H1 (cell line): ENCODE measurements around the gene ZNF532. TPM values are rescaled to one million over a fixed set of nuclear protein-coding genes. Genes with fewer than 3 reads are reported as not detected.
A peak's percentile ranks its signal among the peaks of the same experiment; 100 is the strongest.

ENCODE experiments used
- CTCF ChIA-PET: fragments of 300-600 bp; sonication (Branson Sonifier 250); formaldehyde crosslinking; loops from one replicate; lab custom pipeline; 2021; ENCODE audit not compliant: partially characterized antibody; lab: Charles Lee
- POLR2A ChIA-PET: fragments of 300-600 bp; sonication (Branson Sonifier 250); formaldehyde crosslinking; loops from one replicate; lab custom pipeline; 2021; ENCODE audit warnings: inconsistent platforms; ENCODE audit not compliant: partially characterized antibody; lab: Charles Lee
- DNase-seq, 2 experiments: peaks; one replicate each; pipeline versions ENCODE4 v3.0.0 to v3.0.0-alpha.2; 2010 to 2022; ENCODE audit warnings: low spot score in 2 of 2, low read depth in 1 of 2, mixed read lengths in 1 of 2
- FAIRE-seq: peaks from 2 replicates; lab custom pipeline; 2011; peaks lifted over from hg19 to GRCh38; lab: Jason Lieb, UNC
- H2AFZ ChIP-seq: 2 replicates; pipeline ENCODE4 v1.8.1; 2012; ENCODE audit warnings: low read length, inconsistent platforms
- H2AK5ac ChIP-seq: 2 replicates; pipeline ENCODE4 v1.6.1; 2013; ENCODE audit warnings: low read depth, low read length
- H2BK120ac ChIP-seq: replicated peaks from 2 replicates; pipeline ENCODE3; 2013; ENCODE audit warnings: low read depth, low read length, inconsistent platforms
- H2BK12ac ChIP-seq: 2 replicates; pipeline ENCODE4 v1.6.1; 2013; ENCODE audit warnings: low read depth, low read length
- H2BK15ac ChIP-seq: 2 replicates; pipeline ENCODE4 v1.6.1; 2013; ENCODE audit warnings: low read length
- H2BK20ac ChIP-seq: 2 replicates; pipeline ENCODE4 v1.6.1; 2013; ENCODE audit warnings: low read length
- H2BK5ac ChIP-seq: 2 replicates; pipeline ENCODE4 v1.6.1; 2013; ENCODE audit warnings: low read depth, low read length
- H3K14ac ChIP-seq: 2 replicates; pipeline ENCODE4 v1.6.1; 2013; ENCODE audit warnings: inconsistent platforms; ENCODE audit not compliant: insufficient read length
- H3K18ac ChIP-seq: 2 replicates; pipeline ENCODE4 v1.6.1; 2013; ENCODE audit warnings: low read length; ENCODE audit errors: extremely low read depth
- H3K23ac ChIP-seq: 2 replicates; pipeline ENCODE4 v1.6.1; 2013; ENCODE audit warnings: inconsistent platforms; ENCODE audit not compliant: insufficient read length
- H3K23me2 ChIP-seq: 2 replicates; pipeline ENCODE4 v1.6.1; 2013; ENCODE audit warnings: low read depth, low read length
- H3K27ac ChIP-seq: 2 replicates; pipeline ENCODE4 v1.6.1; 2011; ENCODE audit warnings: low read depth, low read length, inconsistent platforms
- H3K27me3 ChIP-seq, 4 experiments: replicated peaks in 1 of 4; 1 replicate in 1 of 4; 2 replicates in 3 of 4; pipeline versions ENCODE4 v1.6.1 to v1.8.1; 2011 to 2013; ENCODE audit warnings: low read length in 3 of 4, mild to moderate bottlenecking in 3 of 4, inconsistent platforms in 2 of 4, mixed read lengths in 2 of 4, moderate library complexity in 1 of 4; ENCODE audit not compliant: control insufficient read depth in 3 of 4, insufficient read depth in 3 of 4; ENCODE audit errors: extremely low read depth in 1 of 4
- H3K36me3 ChIP-seq, 4 experiments: 2 replicates each; pipeline versions ENCODE4 v1.6.1 to v1.8.1; 2011 to 2013; ENCODE audit warnings: mild to moderate bottlenecking in 4 of 4, low read length in 3 of 4, moderate library complexity in 2 of 4, control low read depth in 1 of 4, inconsistent platforms in 1 of 4; ENCODE audit not compliant: insufficient read depth in 4 of 4, control insufficient read depth in 2 of 4
- H3K4ac ChIP-seq: replicated peaks from 2 replicates; pipeline ENCODE3; 2013; ENCODE audit warnings: low read length, low read depth, mixed read lengths, inconsistent platforms; ENCODE audit not compliant: insufficient read length
- H3K4me1 ChIP-seq, 4 experiments: replicated peaks in 1 of 4; 1 replicate in 1 of 4; 2 replicates in 3 of 4; pipeline versions ENCODE4 v1.6.1 to v1.8.1; 2011 to 2013; ENCODE audit warnings: low read length in 3 of 4, inconsistent platforms in 2 of 4, mixed read lengths in 1 of 4; ENCODE audit not compliant: insufficient read depth in 4 of 4, control insufficient read depth in 3 of 4
- H3K4me2 ChIP-seq, 2 experiments: 2 replicates each; pipeline versions ENCODE4 v1.6.1 to v1.8.1; 2011 to 2013; ENCODE audit warnings: low read depth in 2 of 2, low read length in 2 of 2, control low read depth in 1 of 2, inconsistent platforms in 1 of 2, mild to moderate bottlenecking in 1 of 2; ENCODE audit not compliant: insufficient read depth in 1 of 2
- H3K4me3 ChIP-seq, 4 experiments: fragments of 200-600, 300-600 bp in 1 of 4; sonication (generic), shearing (Covaris generic), sonication (Bioruptor Twin) in 1 of 4; 2 replicates each; pipeline versions ENCODE4 v1.5.1 to v1.8.1; 2011 to 2016; ENCODE audit warnings: low read length in 4 of 4, low read depth in 3 of 4, control low read depth in 2 of 4, inconsistent platforms in 2 of 4, mild to moderate bottlenecking in 2 of 4, mixed read lengths in 1 of 4, moderate library complexity in 1 of 4; ENCODE audit not compliant: insufficient read depth in 2 of 4; ENCODE audit errors: extremely low read depth in 1 of 4
- H3K56ac ChIP-seq: replicated peaks from 2 replicates; pipeline ENCODE3; 2013; ENCODE audit warnings: low read depth, mild to moderate bottlenecking, mixed read lengths, low read length, inconsistent platforms; ENCODE audit not compliant: insufficient read length
- H3K79me1 ChIP-seq: 2 replicates; pipeline ENCODE4 v1.6.1; 2013; ENCODE audit warnings: low read depth, low read length, control low read depth
- H3K79me2 ChIP-seq, 2 experiments: 2 replicates each; pipeline versions ENCODE4 v1.6.1 to v1.8.1; 2012 to 2013; ENCODE audit warnings: low read length in 2 of 2, mild to moderate bottlenecking in 2 of 2, inconsistent platforms in 1 of 2; ENCODE audit not compliant: insufficient read depth in 2 of 2, control insufficient read depth in 1 of 2
- H3K9ac ChIP-seq, 4 experiments: replicated peaks in 1 of 4; 1 replicate in 1 of 4; 2 replicates in 3 of 4; pipeline versions ENCODE4 v1.6.1 to v1.8.1; 2011 to 2013; ENCODE audit warnings: low read depth in 3 of 4, low read length in 3 of 4, control low read depth in 2 of 4, mild to moderate bottlenecking in 2 of 4, moderate library complexity in 2 of 4, inconsistent platforms in 1 of 4; ENCODE audit errors: extremely low read depth in 1 of 4
- H3K9me3 ChIP-seq, 2 experiments: 2 replicates each; pipeline versions ENCODE4 v1.6.1 to v1.8.1; 2012 to 2013; ENCODE audit warnings: mild to moderate bottlenecking in 2 of 2, moderate library complexity in 2 of 2, control low read depth in 1 of 2, inconsistent platforms in 1 of 2, low read depth in 1 of 2, low read length in 1 of 2, mixed read lengths in 1 of 2; ENCODE audit not compliant: insufficient read depth in 2 of 2
- H4K20me1 ChIP-seq, 2 experiments: replicated peaks in 1 of 2; 2 replicates each; pipeline versions ENCODE3 to v1.8.1; 2011 to 2013; ENCODE audit warnings: inconsistent platforms in 2 of 2, low read length in 2 of 2, mild to moderate bottlenecking in 1 of 2; ENCODE audit not compliant: insufficient read depth in 2 of 2, control insufficient read depth in 1 of 2
- H4K5ac ChIP-seq: 2 replicates; pipeline ENCODE4 v1.6.1; 2013; ENCODE audit warnings: low read length, low read depth, mixed read lengths, inconsistent platforms; ENCODE audit not compliant: insufficient read length
- H4K8ac ChIP-seq: 2 replicates; pipeline ENCODE4 v1.8.0; 2013; ENCODE audit warnings: mild to moderate bottlenecking, moderate library complexity, low read length, inconsistent platforms; ENCODE audit not compliant: insufficient read depth; ENCODE audit errors: extremely low read depth
- H4K91ac ChIP-seq: replicated peaks from 2 replicates; pipeline ENCODE3; 2013; ENCODE audit warnings: low read length, mixed read lengths, inconsistent platforms; ENCODE audit not compliant: insufficient read length
- SIRT6 ChIP-seq: IDR thresholded peaks from one replicate; pipeline ENCODE4 v1.7.1; 2012; ENCODE audit warnings: low read length, inconsistent platforms
- TBP ChIP-seq: IDR thresholded peaks from 2 replicates; pipeline ENCODE4 v1.6.1; 2011; ENCODE audit warnings: low read depth, low read length, improper control_type of control experiment
- WGBS, 2 experiments: shearing (Covaris generic) in 1 of 2; methylation state at CpG; one replicate each; pipeline versions ENCODE4 v1.1.6 to v1.1.7; 2013 to 2015; ENCODE audit warnings: low lambda C conversion rate in 2 of 2, mixed read lengths in 2 of 2, inconsistent platforms in 1 of 2, low coverage in 1 of 2, missing lambda C conversion rate in 1 of 2; ENCODE audit not compliant: insufficient replicate concordance in 2 of 2, insufficient coverage in 1 of 2, insufficient read length in 1 of 2; ENCODE audit errors: extremely low coverage in 1 of 2, missing lambda C conversion rate in 1 of 2; 5-methylcytosine and 5-hydroxymethylcytosine counted together
- polyA plus RNA-seq, 7 experiments: library from polyadenylated mRNA; depleted of rRNA in 3 of 7; stranded (reverse) in 5 of 7; unstranded in 2 of 7; fragments of >200 nt in 5 of 7; fragments of 200-250 nt in 2 of 7; gene quantifications; 1 replicate in 5 of 7; 2 replicates in 1 of 7; 4 replicates in 1 of 7; pipeline versions ENCODE4 v1.2.1 to v1.2.3, GENCODE V29; 2011 to 2013; ENCODE audit warnings: missing spikeins in 2 of 7, mixed read lengths in 2 of 7
- total RNA-seq: library from RNA; stranded (reverse); fragmentation: NEBNext Ultra II Directional; extraction: Animal tissue kit (Norgen Biotek cat#: 25700); gene quantifications from 2 replicates; pipeline ENCODE4 v1.2.1, GENCODE V29; 2021

ZNF532 gene
- total and polyA plus RNA-seq, 2 of the 8 experiments (the other 6 are each of a cell fraction or from before 2014, with no cell fraction given), result 143 to 240 TPM

DNA sequence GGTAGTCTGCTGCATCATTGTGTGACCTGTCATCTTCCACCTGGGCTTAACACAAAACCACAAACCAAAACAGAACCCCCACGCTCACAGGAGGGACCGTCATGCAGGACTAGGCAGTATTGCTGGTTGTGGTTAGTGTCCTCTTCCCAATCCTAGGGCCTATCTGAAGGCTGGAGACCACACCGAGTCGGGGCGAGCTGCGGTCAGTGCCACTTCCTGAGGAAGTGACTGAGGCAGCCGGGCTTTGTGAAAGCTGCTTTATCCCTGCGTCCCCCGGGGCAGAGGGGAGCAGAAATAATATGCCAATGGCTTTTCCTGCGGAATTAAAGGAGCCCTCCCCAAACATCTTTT, 22.9 kb downstream of the ZNF532 start:
- ChIA-PET POLR2A (interaction anchor here (1.0 to 23.2 kb wide), 4 partner anchors 9 to 19 kb away, joined by 3 to 622 read pairs (median 6); partner anchors contain the start of gene ZNF532), CTCF (interaction anchor here (1.1 kb wide), 1 partner anchor 21 kb away, joined by 4 read pairs; no protein-coding TSS in a partner anchor)
- Histone ChIP-seq H2BK15ac (no peak overlapping the region), H2BK5ac (no peak overlapping the region), H2BK120ac (no peak overlapping the region), H3K27ac (peak overlapping the region; percentile 23; the same call in 1 of the 2 replicates), H3K23me2 (no peaks in the 10 kb centered on the region), H4K8ac (no peak overlapping the region), H3K9ac (no peak overlapping the region), H3K4me2 (no peak overlapping the region), H3K9me3 (no peaks in the 10 kb centered on the region), H4K20me1 (peaks cover 1 to 10% of the 10 kb centered on the region in 2 experiments), H3K79me2 (peaks cover 13 to 96% of the 10 kb centered on the region in 2 experiments), H3K4me3 (no peak overlapping the region), H2BK12ac (no peak overlapping the region), H3K56ac (no peak overlapping the region), H3K27me3 (no peaks in the 10 kb centered on the region), H3K18ac (no peak overlapping the region), H3K14ac (no peak overlapping the region), H3K79me1 (peaks cover 10% of the 10 kb centered on the region), H3K4ac (no peak overlapping the region), H2AFZ (no peak overlapping the region), H4K91ac (no peak overlapping the region), H2BK20ac (no peak overlapping the region), H3K36me3 (peaks cover 4 to 81% (median 26%) of the 10 kb centered on the region in 4 experiments), H4K5ac (no peak overlapping the region), H2AK5ac (no peak overlapping the region), H3K4me1 (peaks cover 0 to 9% (median 6%) of the 10 kb centered on the region in 4 experiments; a peak in 5 of 7 replicates), H3K23ac (no peak overlapping the region)
- FAIRE-seq, result no peak
- WGBS, 2 experiments, result 82% methylated on average over 10 of the region's 10 CpGs; no CpG with 5 or more reads in 1 of the 2 experiments
- DNase-seq, result no peak
- TF ChIP-seq TBP, result no peak
- TF ChIP-seq SIRT6, result no peak
